Heart left ventricle (tissue), 16 donors: ENCODE data around the gene CFAP52. TPM values are rescaled to one million over a fixed set of nuclear protein-coding genes. Genes with fewer than 3 reads are reported as not detected.
"Not testable (repeated sequence)": the region's sequence is repeated elsewhere in the genome, so short reads cannot be mapped to it uniquely, and the experiment has no call there.

ENCODE experiments used
- ATAC-seq, 4 donors: fragments of 200-7000 bp; cut with Tn5 transposase; one replicate each; pipeline ENCODE4 v1.9.1; 2020 to 2022; ENCODE audit warnings: moderate library complexity in 4 of 4, mild to moderate bottlenecking in 3 of 4, moderate number of reproducible peaks in 1 of 4
- DNase-seq, 5 donors: peaks; one replicate each; pipeline ENCODE4 v3.0.0-alpha.2; 2020
- H3K27ac ChIP-seq, 12 donors: fragments of 200-600 bp; sonication (generic) in 4 of 12; one replicate each; pipeline versions ENCODE4 v1.5.0 to v1.8.0; 2016 to 2022; ENCODE audit warnings: mild to moderate bottlenecking in 2 of 12
- H3K27me3 ChIP-seq, 9 donors: fragments of 200-600 bp; sonication (generic) in 2 of 9; one replicate each; pipeline versions ENCODE4 v1.5.1 to v1.8.0; 2016 to 2022; ENCODE audit warnings: mild to moderate bottlenecking in 3 of 9
- H3K36me3 ChIP-seq, 9 donors: fragments of 200-600 bp; sonication (generic) in 2 of 9; one replicate each; pipeline versions ENCODE4 v1.5.0 to v1.8.0; 2018 to 2022; ENCODE audit warnings: mild to moderate bottlenecking in 2 of 9
- H3K4me1 ChIP-seq, 12 donors: fragments of 200-600 bp; sonication (generic) in 4 of 12; one replicate each; pipeline versions ENCODE4 v1.5.0 to v1.8.0; 2016 to 2022; ENCODE audit warnings: mild to moderate bottlenecking in 3 of 12
- H3K4me3 ChIP-seq, 12 donors: fragments of 200-600 bp; sonication (generic) in 4 of 12; one replicate each; pipeline versions ENCODE4 v1.5.0 to v1.8.0; 2017 to 2022; ENCODE audit warnings: mild to moderate bottlenecking in 9 of 12, moderate library complexity in 4 of 12
- H3K9me3 ChIP-seq, 12 donors: fragments of 200-600 bp; sonication (generic) in 4 of 12; one replicate each; pipeline versions ENCODE4 v1.5.0 to v1.8.0; 2016 to 2022; ENCODE audit warnings: mild to moderate bottlenecking in 1 of 12
- CTCF ChIP-seq, 12 donors: fragments of 200-600 bp; sonication (generic) in 4 of 12; IDR thresholded peaks; one replicate each; pipeline versions ENCODE4 v1.5.0 to v1.8.0; 2018 to 2022; ENCODE audit warnings: antibody characterized with exemption in 12 of 12, mild to moderate bottlenecking in 5 of 12
- POLR2A ChIP-seq, 2 donors: fragments of 450-650 bp; IDR thresholded peaks; one replicate each; pipeline ENCODE4 v1.6.1; 2017; ENCODE audit warnings: antibody characterized with exemption in 2 of 2, mild to moderate bottlenecking in 2 of 2, moderate library complexity in 2 of 2
- WGBS, 4 donors: extraction: QIAGEN DNeasy Blood & Tissue Kit in 2 of 4; methylation state at CpG; one replicate each; pipeline versions ENCODE4 v1.1.5 to v1.1.7; 2013 to 2018; 5-methylcytosine and 5-hydroxymethylcytosine counted together
- intact Hi-C, 10 donors: fragments of 100-400 bp; cut with DNase I; formaldehyde crosslinking; loops; one replicate each; pipeline versions ENCODE4 v1.11.1 to v1.14.2; 2022
- polyA plus RNA-seq, 2 donors: library from polyadenylated mRNA; stranded (reverse); fragments of 200-250 nt; gene quantifications; one replicate each; pipeline ENCODE4 v1.2.3, GENCODE V29; 2013
- total RNA-seq, 9 donors: library from RNA; depleted of rRNA in 2 of 9; stranded (reverse); fragments of >200 nt in 2 of 9; fragmentation: NEBNext Ultra II Directional in 3 of 9; extraction: Animal tissue kit (Norgen Biotek cat#: 25700) in 3 of 9; gene quantifications; one replicate each; pipeline versions ENCODE4 v1.1.0 to v1.2.4, GENCODE V29; 2016 to 2023
- donor health status: ischemic (EF 13 %, LVEDD 7.1; RV severe dilation, severe dysfunction).
- donor health status: healthy with polysubstance abuse.
- donor health status: DM: no; HTN: yes; CAD: no.
- donor health status: DM: no; HTN: no; CAD: no.
- donor health status: ischemic (EF 25% LVEDD 6.9; RV normal size, moderate dysfunction).
- donor health status: ischemic (EF 25% LVEDD 5.7; RV mildly dilated, moderate dysfunction).
- donor health status: healthy.
- donor health status: DM: yes; HTN: yes; CAD: no.
- donor health status: ischemic (EF 35%, LVEDD 5.7; RV mildly dilated, moderate dysfunction).
- donor health status: nonischemic (EF 11% LVEDD 7.7; RV severe dilation, severe dysfunction).
- donor health status: DM: yes; HTN: yes; CAD: no.
- donor health status: PGD.
- donor health status: ischemic (EF 29% LVEDD 5.4; RV normal size, mild dysfunction).
- donor health status: nonischemic (EF 23%, LVEDD 6.1; RV moderate dilation, normal function).

CFAP52 gene
- total and polyA plus RNA-seq, 11 donors, result 0.87 TPM; not detected in 10

- no peak overlapping the region for H3K27ac ChIP-seq
- ATAC-seq (no peak), DNase-seq (no peak)
- H3K4me3 ChIP-seq, result no peak overlapping the region
- no peaks in the 10 kb centered on the region for H3K4me1 ChIP-seq
- H3K27me3 ChIP-seq, result peaks cover 0 to 3% (median 0%) of the 10 kb centered on the region in 9 donors
- TF ChIP-seq POLR2A (IDR thresholded peaks at IDR 0.05) (no peak), CTCF (IDR thresholded peaks at IDR 0.05) (no peak)
- no peaks in the 10 kb centered on the region for H3K36me3 ChIP-seq
- 85 to 91% (median 89%) methylated on average over 6 of the region's 6 CpGs for WGBS, 4 donors
- intact Hi-C loops, result no loop called here
- H3K9me3 ChIP-seq, result no peaks in the 10 kb centered on the region
Measured at GRCh38 chr17:9606453-9606852, 30.0 kb downstream of the CFAP52 start.

- WGBS, 4 donors, result 70 to 82% (median 73%) methylated on average over 5 of the region's 5 CpGs
Measured at GRCh38 chr17:9607058-9607457, 30.6 kb downstream of the CFAP52 start.

GRCh38 chr17:9611557-9611956 lies 35.1 kb downstream of the CFAP52 start:
- Histone ChIP-seq H3K27ac (no peak overlapping the region), H3K9me3 (no peaks in the 10 kb centered on the region), H3K27me3 (peaks cover 0 to 7% (median 0%) of the 10 kb centered on the region in 9 donors), H3K4me1 (no peaks in the 10 kb centered on the region), H3K36me3 (no peaks in the 10 kb centered on the region), H3K4me3 (no peak overlapping the region)
- ATAC-seq, result no peak
- intact Hi-C loops, result no loop called here
- 67 to 74% (median 71%) methylated on average over 2 of the region's 2 CpGs for WGBS, 4 donors
- no peak for DNase-seq
- no peak for TF ChIP-seq POLR2A (IDR thresholded peaks at IDR 0.05)
- TF ChIP-seq CTCF (IDR thresholded peaks at IDR 0.05), result no peak

More at GRCh38 chr17:9607058-9607457, 30.6 kb downstream of the CFAP52 start:
- H3K4me3 ChIP-seq, H3K36me3 ChIP-seq, DNase-seq, H3K27me3 ChIP-seq, intact Hi-C loops, ATAC-seq, H3K4me1 ChIP-seq, H3K9me3 ChIP-seq, H3K27ac ChIP-seq: not testable (repeated sequence)

GRCh38 chr17:9612006-9612405 lies 35.6 kb downstream of the CFAP52 start:
- ATAC-seq (no peak), DNase-seq (no peak)
- Histone ChIP-seq H3K27me3 (peaks cover 0 to 7% (median 0%) of the 10 kb centered on the region in 9 donors), H3K9me3 (no peaks in the 10 kb centered on the region), H3K36me3 (no peaks in the 10 kb centered on the region), H3K27ac (no peak overlapping the region), H3K4me3 (no peak overlapping the region), H3K4me1 (no peaks in the 10 kb centered on the region)
- 63 to 67% (median 65%) methylated on average over 9 of the region's 9 CpGs for WGBS, 4 donors
- TF ChIP-seq POLR2A (IDR thresholded peaks at IDR 0.05) (no peak), CTCF (IDR thresholded peaks at IDR 0.05) (no peak)
- intact Hi-C loops, result no loop called here

- no peaks in the 10 kb centered on the region for H3K4me1 ChIP-seq
- H3K9me3 ChIP-seq, result no peaks in the 10 kb centered on the region
- 45 to 65% (median 47%) methylated on average over 2 of the region's 2 CpGs for WGBS, 4 donors
- ATAC-seq, result no peak
- DNase-seq, result no peak
- peaks cover 0 to 7% (median 0%) of the 10 kb centered on the region in 9 donors for H3K27me3 ChIP-seq
- intact Hi-C loops, result no loop called here
- no peak overlapping the region for H3K27ac ChIP-seq
- no peaks in the 10 kb centered on the region for H3K36me3 ChIP-seq
- H3K4me3 ChIP-seq, result no peak overlapping the region
- TF ChIP-seq CTCF (IDR thresholded peaks at IDR 0.05), result no peak
- no peak for TF ChIP-seq POLR2A (IDR thresholded peaks at IDR 0.05)
Measured at GRCh38 chr17:9615486-9615885, 39.0 kb downstream of the CFAP52 start.
